Stimulated activated naive CD4-positive, alpha-beta T cell treated with Interleukin-2 at 50 U/mL for 16 hours (primary cell): ENCODE results near the gene IL3RA.
"Not testable (repeated sequence)": the region's sequence is repeated elsewhere in the genome, so short reads cannot be mapped to it uniquely, and the experiment has no call there.

Experiments used
- DNase-seq: peaks from one replicate; lab custom pipeline; 2025; lab: John Stamatoyannopoulos, UW

Gene IL3RA

DNA sequence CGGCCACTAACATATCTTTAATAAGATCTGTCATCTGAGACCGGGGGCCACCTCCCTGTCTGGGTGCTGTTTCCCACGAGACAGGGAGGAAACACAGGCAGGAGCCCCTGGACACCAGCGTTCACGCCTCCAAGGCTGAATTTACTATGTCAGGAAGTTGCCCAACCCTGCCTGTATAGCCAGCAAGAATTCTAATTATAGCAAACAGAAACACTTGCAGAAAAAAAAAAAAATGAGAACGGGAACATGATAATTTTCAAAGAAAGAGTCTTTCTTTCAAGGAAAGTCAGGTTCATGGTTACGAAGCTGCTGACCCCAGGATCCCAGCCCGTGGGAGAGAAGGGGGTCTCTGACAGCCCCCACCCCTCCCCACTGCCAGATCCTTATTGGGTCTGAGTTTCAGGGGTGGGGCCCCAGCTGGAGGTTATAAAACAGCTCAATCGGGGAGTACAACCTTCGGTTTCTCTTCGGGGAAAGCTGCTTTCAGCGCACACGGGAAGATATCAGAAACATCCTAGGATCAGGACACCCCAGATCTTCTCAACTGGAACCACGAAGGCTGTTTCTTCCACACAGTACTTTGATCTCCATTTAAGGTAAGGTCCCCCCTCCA lies at the start of gene IL3RA:
Gene IL3RA (plus strand): TSS at position 455 of the 613 bp plus-strand sequence. CDS start 4,981 bp downstream, outside the sequence.
- DNase-seq: no peak

- DNase-seq: no peak
Observed at GRCh38 chrX:1289535-1289934, 47.0 kb upstream of the IL3RA start.

- no peak for DNase-seq
Observed at GRCh38 chrX:1291110-1291740, 45.4 kb upstream of the IL3RA start.

- DNase-seq: no peak
Observed at GRCh38 chrX:1292575-1293290, 43.9 kb upstream of the IL3RA start.

DNA sequence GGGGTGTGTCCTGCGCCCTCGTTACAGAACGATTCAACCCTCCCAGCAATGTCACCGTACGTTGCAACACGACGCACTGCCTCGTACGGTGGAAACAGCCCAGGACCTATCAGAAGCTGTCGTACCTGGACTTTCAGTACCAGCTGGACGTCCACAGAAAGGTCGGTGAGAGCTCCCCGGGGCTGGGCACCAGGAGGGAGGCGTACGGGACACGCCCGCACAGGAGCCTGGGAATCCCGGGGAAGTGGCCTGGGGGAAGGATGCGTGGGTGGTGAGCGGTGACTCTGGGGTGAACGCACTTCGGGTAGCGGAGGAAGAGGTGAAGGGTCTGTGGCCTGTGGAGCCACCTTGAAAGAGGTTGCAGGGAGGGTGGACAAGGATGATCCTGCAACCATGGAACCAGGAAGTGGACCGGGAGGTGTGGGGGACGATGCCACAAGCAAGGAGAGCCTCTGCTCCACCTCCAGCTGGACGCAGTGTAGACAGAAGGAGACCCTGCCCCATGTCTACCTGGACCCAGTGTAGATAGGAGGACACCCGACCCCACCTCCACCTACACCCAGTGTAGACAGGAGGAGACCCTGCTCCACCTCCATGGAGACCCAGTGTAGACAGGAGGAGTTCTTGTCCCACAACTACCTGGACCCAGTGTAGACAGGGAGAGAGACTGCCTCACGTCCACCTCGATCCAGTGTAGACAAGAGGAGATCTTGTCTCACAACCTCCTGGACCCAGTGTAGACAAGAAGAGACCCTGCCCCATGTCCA lies 42.1 kb upstream of the IL3RA start:
- DNase-seq: no peak

GRCh38 chrX:1295550-1295949 lies 41.0 kb upstream of the IL3RA start:
- DNase-seq: no peak

- not testable (repeated sequence) for DNase-seq
Observed at GRCh38 chrX:1297591-1297990, 39.0 kb upstream of the IL3RA start.

DNA sequence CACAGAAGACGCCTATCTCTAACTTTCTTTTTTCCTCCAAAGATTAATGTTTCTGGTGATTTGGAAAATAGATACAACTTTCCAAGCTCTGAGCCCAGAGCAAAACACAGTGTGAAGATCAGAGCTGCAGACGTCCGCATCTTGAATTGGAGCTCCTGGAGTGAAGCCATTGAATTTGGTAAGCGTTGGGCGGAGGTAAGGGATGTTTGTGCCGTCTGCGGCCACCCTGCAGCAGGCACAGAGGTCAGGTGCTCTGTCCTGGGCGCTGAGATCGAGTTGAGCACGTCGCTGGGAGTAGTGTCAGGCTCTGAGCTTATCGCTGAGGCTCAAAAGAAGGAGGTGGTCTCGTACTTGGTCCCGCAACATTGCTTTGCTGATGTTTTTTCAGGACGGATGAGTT lies 36.1 kb upstream of the IL3RA start:
- no peak for DNase-seq

GRCh38 chrX:1305411-1305810 lies 31.2 kb upstream of the IL3RA start:
- no peak for DNase-seq

- no peak for DNase-seq
Observed at GRCh38 chrX:1306909-1307625, 29.5 kb upstream of the IL3RA start.

GRCh38 chrX:1307626-1308340 lies 28.8 kb upstream of the IL3RA start:
- no peak for DNase-seq

GRCh38 chrX:1308476-1308875 lies 28.1 kb upstream of the IL3RA start:
- no peak for DNase-seq

DNA sequence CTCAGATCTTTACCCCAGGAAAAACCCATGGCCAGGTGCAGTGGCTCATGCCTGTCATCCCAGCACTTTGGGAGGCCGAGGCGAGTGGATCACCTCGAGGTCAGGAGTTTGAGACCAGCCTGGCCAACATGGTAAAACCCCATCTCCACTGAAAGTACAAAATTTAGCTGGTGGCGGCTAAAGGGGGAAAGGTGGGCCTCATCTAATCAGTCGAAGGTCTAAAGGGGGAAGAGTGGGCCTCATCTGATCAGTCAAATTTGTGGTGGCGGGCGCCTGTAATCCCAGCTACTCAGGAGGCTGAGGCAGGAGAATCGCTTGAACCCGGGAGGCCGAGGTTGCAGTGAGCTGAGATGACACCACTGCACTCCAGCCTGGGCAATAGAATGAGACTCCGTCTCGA lies 27.7 kb upstream of the IL3RA start:
- DNase-seq: not testable (repeated sequence)

GRCh38 chrX:1313788-1314187 lies 22.8 kb upstream of the IL3RA start:
- no peak for DNase-seq

- DNase-seq: peak; percentile 5
Observed at GRCh38 chrX:1316527-1316926, 20.1 kb upstream of the IL3RA start.

DNA sequence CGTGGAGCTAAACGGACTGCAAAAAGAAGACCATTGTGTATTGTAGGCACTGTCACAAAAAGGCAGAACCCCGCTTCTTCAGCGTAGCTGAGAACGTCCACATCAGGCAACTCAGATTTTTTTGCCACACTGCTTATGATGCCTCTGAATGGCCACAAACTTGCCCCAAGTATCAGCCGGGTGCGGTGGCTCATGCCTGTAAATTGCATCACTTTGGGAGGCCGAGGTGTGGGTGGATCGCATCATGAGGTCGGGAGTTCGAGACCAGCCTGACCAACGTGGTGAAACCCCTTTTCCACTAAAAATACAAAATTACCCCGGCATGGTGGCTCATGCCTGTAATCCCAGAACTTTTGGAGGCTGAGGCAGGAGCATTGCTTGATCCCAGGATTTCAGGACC lies 14.9 kb upstream of the IL3RA start:
- DNase-seq: no peak

GRCh38 chrX:1322393-1322792 lies 14.2 kb upstream of the IL3RA start:
- peak; percentile 4 for DNase-seq

GRCh38 chrX:1323315-1323714 lies 13.3 kb upstream of the IL3RA start:
- peak; percentile 29 for DNase-seq

GRCh38 chrX:1325515-1326116 lies 11.0 kb upstream of the IL3RA start:
- no peak for DNase-seq

- DNase-seq: no peak
Observed at GRCh38 chrX:1327651-1328304, 8.8 kb upstream of the IL3RA start.
